ENCODE results near the gene TARBP2.

GRCh38 chr12:53481939-53482586 is 19.0 kb upstream of the TARBP2 start:
- TF ChIP-seq CTCF (IDR thresholded peaks at IDR 0.05) (peak in 1 of 7 experiments; percentile 5), POLR2A (IDR thresholded peaks at IDR 0.05) (no peak)

Measured in body of pancreas (tissue), 4 donors.